ENCODE results near the gene MYO15A.

The MYO15A gene

DNA sequence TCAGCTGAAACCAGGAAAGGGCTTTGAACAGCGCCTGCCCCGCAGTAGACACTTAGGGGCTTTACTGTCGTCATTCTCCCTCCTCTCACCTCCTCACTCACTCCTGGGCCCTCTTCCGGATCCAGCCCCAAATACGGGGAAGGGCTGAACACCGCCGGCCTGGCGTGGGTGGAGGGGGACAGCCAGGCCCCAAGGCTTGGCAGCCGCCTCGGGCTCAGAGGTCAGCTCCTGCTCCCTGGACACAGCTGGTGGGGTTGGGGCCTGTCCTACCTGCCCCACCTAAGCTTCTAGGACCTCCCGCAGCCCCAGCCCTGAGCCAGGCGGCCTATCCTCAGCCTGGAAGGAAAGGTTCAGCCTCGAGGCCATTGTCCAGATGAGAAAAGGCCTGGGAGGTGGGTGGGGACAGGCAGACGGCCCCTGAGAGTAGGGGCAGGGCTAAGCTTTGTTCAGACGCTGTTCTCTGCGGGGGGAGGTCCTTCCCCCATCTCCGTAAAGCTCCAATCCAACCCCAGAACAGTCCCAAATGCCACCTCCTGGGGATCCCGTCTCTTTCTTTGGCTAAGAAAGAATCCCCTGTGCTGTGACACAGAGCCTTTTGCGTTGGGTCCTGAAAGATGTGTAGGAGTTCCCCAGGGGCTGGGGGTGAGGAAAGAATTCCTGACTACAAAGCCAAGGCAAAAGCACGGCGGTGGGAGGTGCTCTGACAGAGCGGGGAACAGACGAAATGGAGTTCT lies 116.0 kb downstream of the MYO15A start:
- Histone ChIP-seq H3K4me1 (ENCODE audit: control insufficient read depth, insufficient read depth, low read depth, low read length) (peaks cover 30% of the 10 kb centered on the region), H3K14ac (ENCODE audit: low read length in 2 of 2) (no peak overlapping the region), H2BK15ac (ENCODE audit: low read depth, poor library complexity, severe bottlenecking) (peak overlapping the region; percentile 82), H3K36me3 (ENCODE audit: control insufficient read depth in 1 of 2, insufficient read depth in 2 of 2, low read depth in 1 of 2, low read length in 2 of 2) (no peaks in the 10 kb centered on the region), H3K9me3 (ENCODE audit: control insufficient read depth, low read length) (no peaks in the 10 kb centered on the region), H2AK5ac (ENCODE audit: low read length, severe bottlenecking) (no peak overlapping the region), H3K27me3 (ENCODE audit: control insufficient read depth in 1 of 2, insufficient read depth in 1 of 2, low read length in 2 of 2) (no peaks in the 10 kb centered on the region), H3K4me3 (ENCODE audit: insufficient read depth in 1 of 2, low read depth in 1 of 2, low read length in 2 of 2) (peak overlapping the region in 1 of 2 experiments; percentile 70), H3K4ac (ENCODE audit: low read depth in 1 of 2, low read length in 2 of 2) (peak overlapping the region; percentile 50 to 70), H2AFZ (ENCODE audit: low read depth, low read length) (peak overlapping the region; percentile 73), H2BK5ac (ENCODE audit: low read depth, low read length, poor library complexity, severe bottlenecking) (no peak overlapping the region), H3K9ac (ENCODE audit: low read length) (peak overlapping the region; percentile 90), H3K23ac (ENCODE audit: low read length in 2 of 2) (peak overlapping the region in 1 of 2 experiments; percentile 43), H3K18ac (ENCODE audit: low read depth in 1 of 2, low read length in 2 of 2) (peak overlapping the region; percentile 72 to 83), H3K79me1 (replicated peaks; ENCODE audit: low read length, poor library complexity, severe bottlenecking) (peaks cover 25% of the 10 kb centered on the region), H2BK12ac (ENCODE audit: low read length in 2 of 2) (peak overlapping the region; percentile 28 to 75), H3K4me2 (ENCODE audit: low read length, poor library complexity, severe bottlenecking) (peak overlapping the region; percentile 86), H4K91ac (ENCODE audit: low read length) (peak overlapping the region; percentile 88), H4K8ac (ENCODE audit: low read length) (peak overlapping the region; percentile 99), H2BK120ac (ENCODE audit: low read depth, low read length) (peak overlapping the region; percentile 76), H3K27ac (ENCODE audit: low read length, poor library complexity, severe bottlenecking) (peak overlapping the region; percentile 20)
- 20% methylated on average over 17 of the region's 23 CpGs for WGBS
- DNase-seq = peak; percentile 50

DNA sequence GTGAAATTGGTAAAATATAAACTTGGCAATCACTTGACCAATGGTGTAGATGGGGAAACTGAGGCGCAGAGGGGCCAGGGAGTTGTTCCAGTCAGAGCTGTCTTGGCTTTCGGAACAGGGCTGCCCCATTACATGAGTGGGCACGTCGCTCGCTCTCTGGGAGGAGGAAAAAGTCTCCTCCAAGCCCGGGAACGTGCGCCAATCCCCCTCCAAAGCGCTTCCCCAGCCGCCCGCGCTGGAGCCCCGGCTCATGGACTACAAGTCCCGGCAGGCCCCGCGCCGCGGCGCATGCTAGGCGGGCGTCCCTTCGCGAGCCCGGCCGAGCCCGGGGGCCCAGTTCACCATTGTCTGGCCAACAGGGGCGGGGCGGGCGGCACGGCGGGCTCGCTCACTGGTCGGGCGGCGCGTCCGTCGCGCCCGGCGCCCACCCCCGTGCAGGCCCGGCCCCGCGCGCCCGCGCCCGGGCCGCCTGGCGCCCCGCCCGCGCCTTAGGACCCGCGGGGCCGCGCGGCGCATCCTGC lies 116.6 kb downstream of the MYO15A start, which contains the start of gene LLGL1:
LLGL1 (plus strand) TSS at position 515 of the 521 bp plus-strand sequence. CDS start 48 bp downstream, outside the sequence.
- H4K91ac ChIP-seq (ENCODE audit: low read length) = peak within 1 kb of the TSS; percentile 88
- peak; percentile 93 for DNase-seq
- peak within 1 kb of the TSS; percentile 28 to 75 for H2BK12ac ChIP-seq (ENCODE audit: low read length in 2 of 2)
- peak within 1 kb of the TSS; percentile 99 for H4K8ac ChIP-seq (ENCODE audit: low read length)
- H3K4me2 ChIP-seq (ENCODE audit: low read length, poor library complexity, severe bottlenecking) = peak within 1 kb of the TSS; percentile 90
- no peak within 1 kb of the TSS for H2AK5ac ChIP-seq (ENCODE audit: low read length, severe bottlenecking)
- H3K27me3 ChIP-seq (ENCODE audit: control insufficient read depth in 1 of 2, insufficient read depth in 1 of 2, low read length in 2 of 2) = no peaks in the 10 kb centered on the region
- peaks cover 0 to 5% of the 10 kb centered on the region in 2 experiments for H3K36me3 ChIP-seq (ENCODE audit: control insufficient read depth in 1 of 2, insufficient read depth in 2 of 2, low read depth in 1 of 2, low read length in 2 of 2)
- peak within 1 kb of the TSS; percentile 72 to 83 for H3K18ac ChIP-seq (ENCODE audit: low read depth in 1 of 2, low read length in 2 of 2)
- H2BK5ac ChIP-seq (ENCODE audit: low read depth, low read length, poor library complexity, severe bottlenecking) = no peak within 1 kb of the TSS
- peaks cover 34% of the 10 kb centered on the region for H3K4me1 ChIP-seq (ENCODE audit: control insufficient read depth, insufficient read depth, low read depth, low read length)
- H3K4me3 ChIP-seq (ENCODE audit: insufficient read depth in 1 of 2, low read depth in 1 of 2, low read length in 2 of 2) = peak within 1 kb of the TSS; percentile 77 to 98
- WGBS = under 1% methylated on average over 53 of the region's 60 CpGs
- H3K9me3 ChIP-seq (ENCODE audit: control insufficient read depth, low read length) = no peaks in the 10 kb centered on the region
- H2AFZ ChIP-seq (ENCODE audit: low read depth, low read length) = peak within 1 kb of the TSS; percentile 73
- peaks cover 31% of the 10 kb centered on the region for H3K79me1 ChIP-seq (replicated peaks; ENCODE audit: low read length, poor library complexity, severe bottlenecking)
- H3K4ac ChIP-seq (ENCODE audit: low read depth in 1 of 2, low read length in 2 of 2) = peak within 1 kb of the TSS; percentile 70 to 75
- peak within 1 kb of the TSS; percentile 95 for H2BK15ac ChIP-seq (ENCODE audit: low read depth, poor library complexity, severe bottlenecking)
- H3K27ac ChIP-seq (ENCODE audit: low read length, poor library complexity, severe bottlenecking) = peak within 1 kb of the TSS; percentile 20
- H3K23ac ChIP-seq (ENCODE audit: low read length in 2 of 2) = peak within 1 kb of the TSS in 1 of 2 experiments; percentile 54
- H3K14ac ChIP-seq (ENCODE audit: low read length in 2 of 2) = peak within 1 kb of the TSS in 1 of 2 experiments; percentile 2
- peak within 1 kb of the TSS; percentile 90 for H2BK120ac ChIP-seq (ENCODE audit: low read depth, low read length)
- peak within 1 kb of the TSS; percentile 95 for H3K9ac ChIP-seq (ENCODE audit: low read length)

DNA sequence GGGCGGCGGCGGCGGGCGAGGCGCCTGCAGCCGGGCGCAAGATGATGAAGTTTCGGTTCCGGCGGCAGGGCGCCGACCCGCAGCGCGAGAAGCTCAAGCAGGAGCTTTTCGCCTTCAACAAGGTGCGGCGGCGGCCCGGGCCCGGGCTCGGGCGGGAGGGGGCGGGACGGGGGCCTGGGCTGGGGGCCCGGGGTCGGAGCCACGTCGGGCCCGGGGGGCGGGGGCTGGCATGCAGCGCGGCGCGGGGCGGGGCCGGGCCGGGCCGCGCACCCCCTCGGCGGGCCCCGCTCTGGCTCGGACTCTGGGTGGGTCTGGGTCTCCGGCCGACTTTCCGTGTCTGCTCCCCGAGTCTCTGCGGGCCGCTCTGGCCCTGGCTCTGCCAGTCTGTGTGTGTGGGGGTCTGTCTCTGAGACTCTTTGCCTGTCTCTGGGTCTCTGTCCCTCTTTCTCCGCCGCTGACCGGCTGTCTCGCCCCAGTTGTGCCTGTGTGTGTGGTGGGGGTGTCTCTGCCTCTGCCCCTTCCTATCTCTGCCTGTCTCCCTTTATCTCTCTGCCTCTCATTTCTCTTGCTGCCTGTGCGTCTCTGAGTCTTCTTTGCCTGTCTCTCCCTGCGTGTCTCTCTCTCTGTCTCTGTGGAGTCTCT lies 117.2 kb downstream of the MYO15A start:
- WGBS = 0% methylated on average over 25 of the region's 57 CpGs
- peak; percentile 35 for DNase-seq

More for the DNA sequence above, 117.2 kb downstream of the MYO15A start:
- Histone ChIP-seq H2AK5ac (ENCODE audit: low read length, severe bottlenecking) (no peak overlapping the region), H3K14ac (ENCODE audit: low read length in 2 of 2) (peak overlapping the region in 1 of 2 experiments; percentile 2), H3K4me2 (ENCODE audit: low read length, poor library complexity, severe bottlenecking) (peak overlapping the region; percentile 90), H4K8ac (ENCODE audit: low read length) (no peak overlapping the region), H3K36me3 (ENCODE audit: control insufficient read depth in 1 of 2, insufficient read depth in 2 of 2, low read depth in 1 of 2, low read length in 2 of 2) (peaks cover 0 to 8% of the 10 kb centered on the region in 2 experiments), H3K4me1 (ENCODE audit: control insufficient read depth, insufficient read depth, low read depth, low read length) (peaks cover 33% of the 10 kb centered on the region), H2AFZ (ENCODE audit: low read depth, low read length) (peak overlapping the region; percentile 10), H3K9ac (ENCODE audit: low read length) (peak overlapping the region; percentile 95), H2BK120ac (ENCODE audit: low read depth, low read length) (peak overlapping the region; percentile 90), H3K18ac (ENCODE audit: low read depth in 1 of 2, low read length in 2 of 2) (peak overlapping the region; percentile 6 to 82), H3K79me1 (replicated peaks; ENCODE audit: low read length, poor library complexity, severe bottlenecking) (peaks cover 33% of the 10 kb centered on the region), H3K27me3 (ENCODE audit: control insufficient read depth in 1 of 2, insufficient read depth in 1 of 2, low read length in 2 of 2) (no peaks in the 10 kb centered on the region), H3K23ac (ENCODE audit: low read length in 2 of 2) (peak overlapping the region in 1 of 2 experiments; percentile 54), H3K4me3 (ENCODE audit: insufficient read depth in 1 of 2, low read depth in 1 of 2, low read length in 2 of 2) (peak overlapping the region; percentile 77 to 98), H2BK15ac (ENCODE audit: low read depth, poor library complexity, severe bottlenecking) (peak overlapping the region; percentile 73), H3K9me3 (ENCODE audit: control insufficient read depth, low read length) (no peaks in the 10 kb centered on the region), H4K91ac (ENCODE audit: low read length) (no peak overlapping the region), H3K4ac (ENCODE audit: low read depth in 1 of 2, low read length in 2 of 2) (peak overlapping the region in 1 of 2 experiments; percentile 75), H2BK5ac (ENCODE audit: low read depth, low read length, poor library complexity, severe bottlenecking) (no peak overlapping the region), H2BK12ac (ENCODE audit: low read length in 2 of 2) (no peak overlapping the region), H3K27ac (ENCODE audit: low read length, poor library complexity, severe bottlenecking) (no peak overlapping the region)

All from mesenchymal stem cell (in vitro differentiated cells and primary cell).